GM23338 (cell line): Measurements from ENCODE around the gene AVP. TPM values are rescaled to one million over a fixed set of nuclear protein-coding genes. Genes with fewer than 3 reads are reported as not detected.

ENCODE experiments used
- ATAC-seq: fragments of 200-7000 bp; cut with Tn5 transposase; 3 replicates; pipeline ENCODE4 v1.9.1; 2020
- DNase-seq: peaks from one replicate; pipeline ENCODE4 v3.0.0-alpha.2; 2015; ENCODE audit warnings: low spot score
- H2AFZ ChIP-seq: fragments of 200-600 bp; sonication (generic); 2 replicates; pipeline ENCODE4 v1.8.0; 2016; ENCODE audit warnings: antibody characterized with exemption, mild to moderate bottlenecking, moderate library complexity
- H3F3A ChIP-seq: fragments of 200-600 bp; sonication (generic); replicated peaks from 2 replicates; pipeline ENCODE4 v1.8.0; 2017; ENCODE audit warnings: antibody characterized with exemption, mixed run types, low read depth
- H3K27ac ChIP-seq: fragments of 200-600 bp; sonication (generic); 2 replicates; pipeline ENCODE4 v1.6.1; 2016; ENCODE audit warnings: low read depth
- H3K27me3 ChIP-seq: fragments of 200-600 bp; sonication (generic); 2 replicates; pipeline ENCODE4 v1.8.0; 2016; ENCODE audit warnings: mild to moderate bottlenecking, mixed run types, moderate library complexity; ENCODE audit not compliant: insufficient read depth
- H3K36me3 ChIP-seq: fragments of 200-600 bp; sonication (generic); 2 replicates; pipeline ENCODE4 v1.8.0; 2016; ENCODE audit warnings: mild to moderate bottlenecking; ENCODE audit not compliant: insufficient read depth
- H3K4me1 ChIP-seq: fragments of 200-600 bp; sonication (generic); 2 replicates; pipeline ENCODE4 v1.8.0; 2016; ENCODE audit warnings: mild to moderate bottlenecking, moderate library complexity; ENCODE audit not compliant: insufficient read depth
- H3K4me2 ChIP-seq: fragments of 200-600 bp; sonication (generic); 2 replicates; pipeline ENCODE4 v1.7.1; 2017; ENCODE audit warnings: mixed run types
- H3K4me3 ChIP-seq: fragments of 200-600 bp; sonication (generic); 2 replicates; pipeline ENCODE4 v1.6.1; 2016; ENCODE audit warnings: mixed run types
- H3K79me2 ChIP-seq: fragments of 200-600 bp; sonication (generic); replicated peaks from 2 replicates; pipeline ENCODE4 v1.8.0; 2017; ENCODE audit warnings: mild to moderate bottlenecking; ENCODE audit not compliant: insufficient read depth
- H3K9me2 ChIP-seq: fragments of 200-600 bp; sonication (generic); 2 replicates; pipeline ENCODE4 v1.8.0; 2017; ENCODE audit not compliant: insufficient read depth
- H4K20me1 ChIP-seq: fragments of 200-600 bp; sonication (generic); replicated peaks from 2 replicates; pipeline ENCODE4 v1.8.0; 2017; ENCODE audit warnings: mild to moderate bottlenecking; ENCODE audit not compliant: insufficient read depth
- H3K27ac Mint-ChIP-seq: 2 replicates; pipeline ENCODE4 v1.8.0; 2020; ENCODE audit warnings: inconsistent platforms, mild to moderate bottlenecking, moderate library complexity, mixed read lengths
- H3K27me3 Mint-ChIP-seq: 3 replicates; pipeline ENCODE4 v1.8.0; 2022; ENCODE audit warnings: low read depth, mild to moderate bottlenecking, moderate library complexity, mixed read lengths, inconsistent platforms; ENCODE audit not compliant: insufficient read depth, poor library complexity
- H3K36me3 Mint-ChIP-seq: 3 replicates; pipeline ENCODE4 v1.8.0; 2021; ENCODE audit warnings: low read depth, mild to moderate bottlenecking, inconsistent platforms, moderate library complexity, mixed read lengths
- H3K4me1 Mint-ChIP-seq: 3 replicates; pipeline ENCODE4 v1.8.0; 2020; ENCODE audit warnings: mild to moderate bottlenecking, inconsistent platforms, mixed read lengths
- H3K4me3 Mint-ChIP-seq: 3 replicates; pipeline ENCODE4 v1.8.0; 2021; ENCODE audit warnings: moderate library complexity, mild to moderate bottlenecking, inconsistent platforms, mixed read lengths
- H3K9me3 Mint-ChIP-seq: 3 replicates; pipeline ENCODE4 v1.8.0; 2020; ENCODE audit warnings: moderate library complexity, mild to moderate bottlenecking, inconsistent platforms, mixed read lengths
- CREB1 ChIP-seq: fragments of 250-450 bp; sonication (Bioruptor Pico); IDR thresholded peaks from 2 replicates; pipeline ENCODE4 v1.5.0; 2020; ENCODE audit warnings: low read depth, mild to moderate bottlenecking, moderate library complexity
- EZH2 ChIP-seq: fragments of 200-600 bp; sonication (generic); IDR thresholded peaks from one replicate; pipeline ENCODE4 v1.8.0; 2017; ENCODE audit warnings: antibody characterized with exemption, mild to moderate bottlenecking, low read depth; ENCODE audit not compliant: unreplicated experiment
- EZH2phosphoT487 ChIP-seq: fragments of 200-600 bp; sonication (generic); IDR thresholded peaks from one replicate; pipeline ENCODE4 v1.8.1; 2018; ENCODE audit warnings: antibody characterized with exemption; ENCODE audit not compliant: unreplicated experiment
- JUNB ChIP-seq: IDR thresholded peaks from one replicate; pipeline ENCODE4 v1.6.1; 2016; ENCODE audit warnings: antibody characterized with exemption; ENCODE audit not compliant: unreplicated experiment
- STAT1 ChIP-seq: IDR thresholded peaks from one replicate; pipeline ENCODE4 v1.6.1; 2016; ENCODE audit warnings: antibody characterized with exemption; ENCODE audit not compliant: unreplicated experiment
- ZNF114 ChIP-seq: fragments of 250-450 bp; sonication (Bioruptor Pico); IDR thresholded peaks from 2 replicates; pipeline ENCODE4 v1.5.0; 2020; ENCODE audit warnings: mild to moderate bottlenecking, moderate library complexity
- ZNF331 ChIP-seq: fragments of 250-450 bp; sonication (Bioruptor Pico); IDR thresholded peaks from 2 replicates; pipeline ENCODE4 v1.5.0; 2020; ENCODE audit warnings: low read depth, mild to moderate bottlenecking, moderate library complexity
- polyA plus RNA-seq: library from polyadenylated mRNA; unstranded; fragments of >200 nt; fragmentation: Nextera tagmentation; extraction: Ambion mirVana; gene quantifications from 2 replicates; pipeline ENCODE4 v1.2.1, GENCODE V29; 2016
- total RNA-seq: library from RNA; depleted of rRNA; stranded (reverse); fragments of >200 nt; shearing (Covaris generic); gene quantifications from 2 replicates; pipeline ENCODE4 v1.2.3, GENCODE V29; 2014
- TF ChIP-seq, protein P1 (sequence below): fragments of 250-450 bp; sonication (Bioruptor Pico); IDR thresholded peaks from 2 replicates; pipeline ENCODE4 v1.5.0; 2020; ENCODE audit warnings: mild to moderate bottlenecking, moderate library complexity
- TF ChIP-seq, protein P2 (sequence below): IDR thresholded peaks from one replicate; pipeline ENCODE4 v1.6.1; 2018; ENCODE audit warnings: antibody characterized with exemption; ENCODE audit not compliant: unreplicated experiment
- TF ChIP-seq, protein P3 (sequence below), 2 experiments: fragments of 200-600 bp in 1 of 2; sonication (generic) in 1 of 2; conservative IDR thresholded peaks; 2 replicates each; pipeline versions ENCODE4 v1.5.1 to v1.6.1; 2016 to 2017; ENCODE audit warnings: antibody characterized with exemption in 2 of 2, low read depth in 2 of 2, mild to moderate bottlenecking in 2 of 2, moderate library complexity in 1 of 2

Gene AVP
- total and polyA plus RNA-seq, 2 experiments from 2014 or later = 0.60 TPM; not detected in 1

DNA sequence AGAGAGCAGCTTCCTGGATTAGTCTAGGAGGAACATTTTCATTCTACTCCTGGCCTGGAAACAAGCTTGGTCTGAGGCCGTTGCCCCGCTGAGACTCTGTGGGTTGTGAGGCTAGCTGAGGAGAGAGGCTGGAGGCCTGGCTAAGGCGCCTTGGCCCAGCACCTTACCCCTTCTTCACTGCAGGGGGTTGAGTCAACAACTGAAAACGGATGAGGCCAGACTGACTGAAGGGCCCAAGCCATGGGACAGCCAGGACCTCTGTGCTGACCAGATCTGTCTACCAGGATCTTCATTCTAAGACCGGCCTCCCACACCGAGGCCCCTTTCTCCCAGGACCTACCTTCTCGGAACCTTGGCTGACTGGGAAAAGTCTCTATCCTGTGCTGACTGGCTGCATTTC is 3.5 kb upstream of the AVP start:
- H3K27me3 Mint-ChIP-seq = peaks cover 29% of the 10 kb centered on the region
- no peak overlapping the region for H3K27ac ChIP-seq
- no peaks in the 10 kb centered on the region for H3K9me2 ChIP-seq
- H3K36me3 Mint-ChIP-seq = no peaks in the 10 kb centered on the region
- no peaks in the 10 kb centered on the region for H3K9me3 Mint-ChIP-seq
- DNase-seq (no peak), ATAC-seq (no peak)
- H3K27ac Mint-ChIP-seq = no peak overlapping the region
- H3K4me1 Mint-ChIP-seq = peaks cover 3% of the 10 kb centered on the region; the same call in 1 of the 3 replicates
- no peaks in the 10 kb centered on the region for H3F3A ChIP-seq
- peaks cover 42% of the 10 kb centered on the region for H3K27me3 ChIP-seq
- no peaks in the 10 kb centered on the region for H4K20me1 ChIP-seq
- no peak overlapping the region for H3K4me3 Mint-ChIP-seq
- no peak overlapping the region for H3K4me3 ChIP-seq
- peaks cover 4% of the 10 kb centered on the region; the same call in 1 of the 2 replicates for H3K4me1 ChIP-seq
- no peaks in the 10 kb centered on the region; the same call in 1 of the 2 replicates for H3K36me3 ChIP-seq
- TF ChIP-seq, protein P1, sequence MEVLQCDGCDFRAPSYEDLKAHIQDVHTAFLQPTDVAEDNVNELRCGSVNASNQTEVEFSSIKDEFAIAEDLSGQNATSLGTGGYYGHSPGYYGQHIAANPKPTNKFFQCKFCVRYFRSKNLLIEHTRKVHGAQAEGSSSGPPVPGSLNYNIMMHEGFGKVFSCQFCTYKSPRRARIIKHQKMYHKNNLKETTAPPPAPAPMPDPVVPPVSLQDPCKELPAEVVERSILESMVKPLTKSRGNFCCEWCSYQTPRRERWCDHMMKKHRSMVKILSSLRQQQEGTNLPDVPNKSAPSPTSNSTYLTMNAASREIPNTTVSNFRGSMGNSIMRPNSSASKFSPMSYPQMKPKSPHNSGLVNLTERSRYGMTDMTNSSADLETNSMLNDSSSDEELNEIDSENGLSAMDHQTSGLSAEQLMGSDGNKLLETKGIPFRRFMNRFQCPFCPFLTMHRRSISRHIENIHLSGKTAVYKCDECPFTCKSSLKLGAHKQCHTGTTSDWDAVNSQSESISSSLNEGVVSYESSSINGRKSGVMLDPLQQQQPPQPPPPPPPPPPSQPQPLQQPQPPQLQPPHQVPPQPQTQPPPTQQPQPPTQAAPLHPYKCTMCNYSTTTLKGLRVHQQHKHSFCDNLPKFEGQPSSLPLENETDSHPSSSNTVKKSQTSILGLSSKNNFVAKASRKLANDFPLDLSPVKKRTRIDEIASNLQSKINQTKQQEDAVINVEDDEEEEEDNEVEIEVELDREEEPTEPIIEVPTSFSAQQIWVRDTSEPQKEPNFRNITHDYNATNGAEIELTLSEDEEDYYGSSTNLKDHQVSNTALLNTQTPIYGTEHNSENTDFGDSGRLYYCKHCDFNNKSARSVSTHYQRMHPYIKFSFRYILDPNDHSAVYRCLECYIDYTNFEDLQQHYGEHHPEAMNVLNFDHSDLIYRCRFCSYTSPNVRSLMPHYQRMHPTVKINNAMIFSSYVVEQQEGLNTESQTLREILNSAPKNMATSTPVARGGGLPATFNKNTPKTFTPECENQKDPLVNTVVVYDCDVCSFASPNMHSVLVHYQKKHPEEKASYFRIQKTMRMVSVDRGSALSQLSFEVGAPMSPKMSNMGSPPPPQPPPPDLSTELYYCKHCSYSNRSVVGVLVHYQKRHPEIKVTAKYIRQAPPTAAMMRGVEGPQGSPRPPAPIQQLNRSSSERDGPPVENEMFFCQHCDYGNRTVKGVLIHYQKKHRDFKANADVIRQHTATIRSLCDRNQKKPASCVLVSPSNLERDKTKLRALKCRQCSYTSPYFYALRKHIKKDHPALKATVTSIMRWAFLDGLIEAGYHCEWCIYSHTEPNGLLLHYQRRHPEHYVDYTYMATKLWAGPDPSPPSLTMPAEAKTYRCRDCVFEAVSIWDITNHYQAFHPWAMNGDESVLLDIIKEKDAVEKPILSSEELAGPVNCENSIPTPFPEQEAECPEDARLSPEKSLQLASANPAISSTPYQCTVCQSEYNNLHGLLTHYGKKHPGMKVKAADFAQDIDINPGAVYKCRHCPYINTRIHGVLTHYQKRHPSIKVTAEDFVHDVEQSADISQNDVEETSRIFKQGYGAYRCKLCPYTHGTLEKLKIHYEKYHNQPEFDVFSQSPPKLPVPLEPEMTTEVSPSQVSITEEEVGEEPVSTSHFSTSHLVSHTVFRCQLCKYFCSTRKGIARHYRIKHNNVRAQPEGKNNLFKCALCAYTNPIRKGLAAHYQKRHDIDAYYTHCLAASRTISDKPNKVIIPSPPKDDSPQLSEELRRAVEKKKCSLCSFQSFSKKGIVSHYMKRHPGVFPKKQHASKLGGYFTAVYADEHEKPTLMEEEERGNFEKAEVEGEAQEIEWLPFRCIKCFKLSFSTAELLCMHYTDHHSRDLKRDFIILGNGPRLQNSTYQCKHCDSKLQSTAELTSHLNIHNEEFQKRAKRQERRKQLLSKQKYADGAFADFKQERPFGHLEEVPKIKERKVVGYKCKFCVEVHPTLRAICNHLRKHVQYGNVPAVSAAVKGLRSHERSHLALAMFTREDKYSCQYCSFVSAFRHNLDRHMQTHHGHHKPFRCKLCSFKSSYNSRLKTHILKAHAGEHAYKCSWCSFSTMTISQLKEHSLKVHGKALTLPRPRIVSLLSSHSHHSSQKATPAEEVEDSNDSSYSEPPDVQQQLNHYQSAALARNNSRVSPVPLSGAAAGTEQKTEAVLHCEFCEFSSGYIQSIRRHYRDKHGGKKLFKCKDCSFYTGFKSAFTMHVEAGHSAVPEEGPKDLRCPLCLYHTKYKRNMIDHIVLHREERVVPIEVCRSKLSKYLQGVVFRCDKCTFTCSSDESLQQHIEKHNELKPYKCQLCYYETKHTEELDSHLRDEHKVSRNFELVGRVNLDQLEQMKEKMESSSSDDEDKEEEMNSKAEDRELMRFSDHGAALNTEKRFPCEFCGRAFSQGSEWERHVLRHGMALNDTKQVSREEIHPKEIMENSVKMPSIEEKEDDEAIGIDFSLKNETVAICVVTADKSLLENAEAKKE = no peak
- TF ChIP-seq EZH2phosphoT487 (no peak), EZH2 (no peak), JUNB (no peak), ZNF331 (CRISPR knock-in tag) (no peak), CREB1 (CRISPR knock-in tag) (no peak), STAT1 (no peak), ZNF114 (CRISPR knock-in tag) (no peak)
- TF ChIP-seq, protein P2, sequence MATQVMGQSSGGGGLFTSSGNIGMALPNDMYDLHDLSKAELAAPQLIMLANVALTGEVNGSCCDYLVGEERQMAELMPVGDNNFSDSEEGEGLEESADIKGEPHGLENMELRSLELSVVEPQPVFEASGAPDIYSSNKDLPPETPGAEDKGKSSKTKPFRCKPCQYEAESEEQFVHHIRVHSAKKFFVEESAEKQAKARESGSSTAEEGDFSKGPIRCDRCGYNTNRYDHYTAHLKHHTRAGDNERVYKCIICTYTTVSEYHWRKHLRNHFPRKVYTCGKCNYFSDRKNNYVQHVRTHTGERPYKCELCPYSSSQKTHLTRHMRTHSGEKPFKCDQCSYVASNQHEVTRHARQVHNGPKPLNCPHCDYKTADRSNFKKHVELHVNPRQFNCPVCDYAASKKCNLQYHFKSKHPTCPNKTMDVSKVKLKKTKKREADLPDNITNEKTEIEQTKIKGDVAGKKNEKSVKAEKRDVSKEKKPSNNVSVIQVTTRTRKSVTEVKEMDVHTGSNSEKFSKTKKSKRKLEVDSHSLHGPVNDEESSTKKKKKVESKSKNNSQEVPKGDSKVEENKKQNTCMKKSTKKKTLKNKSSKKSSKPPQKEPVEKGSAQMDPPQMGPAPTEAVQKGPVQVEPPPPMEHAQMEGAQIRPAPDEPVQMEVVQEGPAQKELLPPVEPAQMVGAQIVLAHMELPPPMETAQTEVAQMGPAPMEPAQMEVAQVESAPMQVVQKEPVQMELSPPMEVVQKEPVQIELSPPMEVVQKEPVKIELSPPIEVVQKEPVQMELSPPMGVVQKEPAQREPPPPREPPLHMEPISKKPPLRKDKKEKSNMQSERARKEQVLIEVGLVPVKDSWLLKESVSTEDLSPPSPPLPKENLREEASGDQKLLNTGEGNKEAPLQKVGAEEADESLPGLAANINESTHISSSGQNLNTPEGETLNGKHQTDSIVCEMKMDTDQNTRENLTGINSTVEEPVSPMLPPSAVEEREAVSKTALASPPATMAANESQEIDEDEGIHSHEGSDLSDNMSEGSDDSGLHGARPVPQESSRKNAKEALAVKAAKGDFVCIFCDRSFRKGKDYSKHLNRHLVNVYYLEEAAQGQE = no peak
- TF ChIP-seq, protein P3, sequence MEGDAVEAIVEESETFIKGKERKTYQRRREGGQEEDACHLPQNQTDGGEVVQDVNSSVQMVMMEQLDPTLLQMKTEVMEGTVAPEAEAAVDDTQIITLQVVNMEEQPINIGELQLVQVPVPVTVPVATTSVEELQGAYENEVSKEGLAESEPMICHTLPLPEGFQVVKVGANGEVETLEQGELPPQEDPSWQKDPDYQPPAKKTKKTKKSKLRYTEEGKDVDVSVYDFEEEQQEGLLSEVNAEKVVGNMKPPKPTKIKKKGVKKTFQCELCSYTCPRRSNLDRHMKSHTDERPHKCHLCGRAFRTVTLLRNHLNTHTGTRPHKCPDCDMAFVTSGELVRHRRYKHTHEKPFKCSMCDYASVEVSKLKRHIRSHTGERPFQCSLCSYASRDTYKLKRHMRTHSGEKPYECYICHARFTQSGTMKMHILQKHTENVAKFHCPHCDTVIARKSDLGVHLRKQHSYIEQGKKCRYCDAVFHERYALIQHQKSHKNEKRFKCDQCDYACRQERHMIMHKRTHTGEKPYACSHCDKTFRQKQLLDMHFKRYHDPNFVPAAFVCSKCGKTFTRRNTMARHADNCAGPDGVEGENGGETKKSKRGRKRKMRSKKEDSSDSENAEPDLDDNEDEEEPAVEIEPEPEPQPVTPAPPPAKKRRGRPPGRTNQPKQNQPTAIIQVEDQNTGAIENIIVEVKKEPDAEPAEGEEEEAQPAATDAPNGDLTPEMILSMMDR (conservative IDR thresholded peaks at IDR 0.05; ENCODE audit: low read depth in 2 of 2) = no peak
- H3K4me2 ChIP-seq = no peak overlapping the region
- no peaks in the 10 kb centered on the region for H3K79me2 ChIP-seq
- no peak overlapping the region for H2AFZ ChIP-seq
